ENCODE measurements around the gene MAP4K4.

The MAP4K4 gene

DNA sequence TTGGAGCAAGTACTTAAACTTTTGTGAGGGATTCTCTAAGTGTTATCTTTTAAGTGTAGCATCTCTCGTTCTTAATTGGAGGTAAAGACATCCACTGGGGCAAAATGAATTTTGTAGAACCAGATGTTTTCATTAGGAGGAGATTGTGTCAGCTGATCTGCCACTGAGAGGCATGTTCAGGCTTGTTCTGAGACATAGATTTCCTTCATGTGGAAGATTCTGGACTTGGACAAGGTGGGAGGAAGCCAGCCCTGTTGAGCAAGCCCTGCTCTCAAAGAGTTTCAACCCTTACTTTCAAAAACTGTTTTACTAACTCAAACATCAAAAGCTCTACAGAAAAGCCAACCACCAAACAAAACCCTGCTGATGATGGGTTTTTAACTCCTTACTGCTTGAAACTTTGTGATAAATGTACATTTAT is 6.5 kb downstream of the MAP4K4 start:
- H3K9ac ChIP-seq (ENCODE audit: insufficient read length, low read depth), result no peak overlapping the region
- peaks cover 8% of the 10 kb centered on the region for H3K4me1 ChIP-seq (ENCODE audit: insufficient read depth, insufficient read length)
- H3K4me3 ChIP-seq (ENCODE audit: insufficient read length, low read depth), result no peak overlapping the region
- H3K27me3 ChIP-seq (ENCODE audit: insufficient read depth, insufficient read length), result no peaks in the 10 kb centered on the region
- no peaks in the 10 kb centered on the region for H3K9me3 ChIP-seq (ENCODE audit: insufficient read depth, low read length)
- peaks cover 70% of the 10 kb centered on the region for H3K36me3 ChIP-seq (ENCODE audit: insufficient read depth, insufficient read length, low read length)
- no peak for DNase-seq (ENCODE audit: low read depth, low spot score)
- TF ChIP-seq ZNF274 (IDR thresholded peaks at IDR 0.05; ENCODE audit: low read depth, low read length), result no peak
- no peak for TF ChIP-seq YY1 (IDR thresholded peaks at IDR 0.05; ENCODE audit: insufficient read depth, insufficient read length)
- TF ChIP-seq SUZ12 (IDR thresholded peaks at IDR 0.05; ENCODE audit: extremely low read depth, insufficient read depth, insufficient read length), result no peak

- Histone ChIP-seq H3K9me3 (ENCODE audit: insufficient read depth, low read length) (no peaks in the 10 kb centered on the region), H3K27me3 (ENCODE audit: insufficient read depth, insufficient read length) (no peaks in the 10 kb centered on the region), H3K4me1 (ENCODE audit: insufficient read depth, insufficient read length) (peaks cover 8% of the 10 kb centered on the region), H3K4me3 (ENCODE audit: insufficient read length, low read depth) (no peak overlapping the region), H3K9ac (ENCODE audit: insufficient read length, low read depth) (no peak overlapping the region), H3K36me3 (ENCODE audit: insufficient read depth, insufficient read length, low read length) (peaks cover 63% of the 10 kb centered on the region)
- TF ChIP-seq SUZ12 (IDR thresholded peaks at IDR 0.05; ENCODE audit: extremely low read depth, insufficient read depth, insufficient read length) (no peak), ZNF274 (IDR thresholded peaks at IDR 0.05; ENCODE audit: low read depth, low read length) (no peak), YY1 (IDR thresholded peaks at IDR 0.05; ENCODE audit: insufficient read depth, insufficient read length) (no peak)
- DNase-seq (ENCODE audit: low read depth, low spot score), result no peak
These were observed 7.5 kb downstream of the MAP4K4 start for GRCh38 chr2:101704816-101705578.

DNA sequence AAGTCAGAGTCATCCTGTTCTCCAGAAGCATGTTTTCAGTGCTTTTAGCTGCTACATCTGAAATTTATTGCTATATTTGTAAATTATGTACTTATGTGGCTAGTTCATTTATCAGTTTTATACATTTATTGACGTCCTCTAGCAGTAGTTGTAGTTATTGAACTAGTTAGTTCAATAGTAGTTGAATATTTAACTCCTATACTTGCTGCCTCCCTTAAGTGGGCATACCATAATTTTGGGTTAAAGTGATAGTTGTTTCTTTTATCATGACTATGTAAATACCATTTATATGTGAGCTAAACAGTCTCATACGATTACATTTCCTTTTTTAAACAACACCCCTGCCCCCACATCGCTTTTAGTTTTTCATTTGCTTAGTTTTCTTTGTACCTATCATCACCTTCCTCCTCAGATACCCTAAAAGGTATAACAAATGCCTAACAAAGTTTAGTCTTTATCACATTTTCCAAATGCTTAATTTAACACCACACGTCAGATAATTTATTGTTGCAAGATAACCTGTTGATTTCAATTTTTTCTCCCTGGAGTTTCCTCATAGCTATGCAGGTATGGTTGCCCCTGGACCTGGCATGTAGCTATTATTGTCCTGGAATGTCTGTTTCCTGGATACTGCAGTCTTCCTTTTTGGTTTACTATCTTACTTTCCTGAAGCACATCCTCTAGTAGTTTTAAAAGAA is 8.8 kb downstream of the MAP4K4 start:
- peaks cover 57% of the 10 kb centered on the region for H3K36me3 ChIP-seq (ENCODE audit: insufficient read depth, insufficient read length, low read length)
- no peak overlapping the region for H3K9ac ChIP-seq (ENCODE audit: insufficient read length, low read depth)
- H3K9me3 ChIP-seq (ENCODE audit: insufficient read depth, low read length), result no peaks in the 10 kb centered on the region
- TF ChIP-seq ZNF274 (IDR thresholded peaks at IDR 0.05; ENCODE audit: low read depth, low read length), result no peak
- H3K4me3 ChIP-seq (ENCODE audit: insufficient read length, low read depth), result no peak overlapping the region
- peaks cover 8% of the 10 kb centered on the region for H3K4me1 ChIP-seq (ENCODE audit: insufficient read depth, insufficient read length)
- no peak for DNase-seq (ENCODE audit: low read depth, low spot score)
- no peaks in the 10 kb centered on the region for H3K27me3 ChIP-seq (ENCODE audit: insufficient read depth, insufficient read length)

DNA sequence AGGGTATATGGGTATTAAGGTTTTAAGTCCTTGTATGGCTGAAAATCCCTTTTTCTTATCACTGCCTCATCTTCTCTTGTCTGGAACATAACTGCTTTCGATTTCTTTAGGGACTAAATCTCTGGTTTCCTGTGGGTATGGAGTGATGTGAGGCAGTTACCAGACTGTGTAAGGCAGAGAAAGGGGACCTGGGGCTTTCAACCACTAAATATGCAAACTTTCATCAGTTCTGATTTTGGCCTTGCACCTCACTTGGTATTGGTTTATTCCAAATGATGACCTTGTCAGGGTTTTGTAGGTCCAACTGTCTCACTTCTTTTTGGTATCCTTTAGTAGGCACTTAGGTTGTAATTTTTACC is 9.3 kb downstream of the MAP4K4 start:
- TF ChIP-seq SUZ12 (IDR thresholded peaks at IDR 0.05; ENCODE audit: extremely low read depth, insufficient read depth, insufficient read length), result no peak
- no peak for TF ChIP-seq YY1 (IDR thresholded peaks at IDR 0.05; ENCODE audit: insufficient read depth, insufficient read length)
- TF ChIP-seq ZNF274 (IDR thresholded peaks at IDR 0.05; ENCODE audit: low read depth, low read length), result no peak
- no peak overlapping the region for H3K4me3 ChIP-seq (ENCODE audit: insufficient read length, low read depth)
- H3K4me1 ChIP-seq (ENCODE audit: insufficient read depth, insufficient read length), result peaks cover 8% of the 10 kb centered on the region
- DNase-seq (ENCODE audit: low read depth, low spot score), result no peak
- H3K36me3 ChIP-seq (ENCODE audit: insufficient read depth, insufficient read length, low read length), result peaks cover 54% of the 10 kb centered on the region
- H3K9me3 ChIP-seq (ENCODE audit: insufficient read depth, low read length), result no peaks in the 10 kb centered on the region
- H3K9ac ChIP-seq (ENCODE audit: insufficient read length, low read depth), result no peak overlapping the region
- no peaks in the 10 kb centered on the region for H3K27me3 ChIP-seq (ENCODE audit: insufficient read depth, insufficient read length)

DNA sequence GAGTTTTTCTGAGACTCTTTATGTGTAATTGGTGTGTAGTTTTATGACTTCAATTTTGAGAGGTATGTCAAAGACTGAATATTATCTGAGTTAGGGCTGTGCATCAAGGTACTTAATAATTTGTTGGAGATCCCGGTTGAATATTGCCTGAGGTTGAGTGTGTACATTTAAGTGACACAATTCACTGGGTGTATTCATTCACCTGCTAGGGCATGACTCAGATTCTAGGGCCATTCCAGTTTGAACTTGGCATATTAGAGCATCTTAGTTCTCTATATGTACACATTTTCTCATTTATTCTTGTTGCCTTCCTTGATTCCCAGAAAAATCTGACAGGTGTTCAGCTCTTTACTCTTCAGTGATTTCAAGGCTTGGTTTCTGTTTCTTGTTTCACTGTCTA is 12.5 kb downstream of the MAP4K4 start:
- TF ChIP-seq YY1 (IDR thresholded peaks at IDR 0.05; ENCODE audit: insufficient read depth, insufficient read length) (no peak), SUZ12 (IDR thresholded peaks at IDR 0.05; ENCODE audit: extremely low read depth, insufficient read depth, insufficient read length) (no peak), ZNF274 (IDR thresholded peaks at IDR 0.05; ENCODE audit: low read depth, low read length) (no peak)
- Histone ChIP-seq H3K9ac (ENCODE audit: insufficient read length, low read depth) (no peak overlapping the region), H3K36me3 (ENCODE audit: insufficient read depth, insufficient read length, low read length) (peaks cover 34% of the 10 kb centered on the region), H3K27me3 (ENCODE audit: insufficient read depth, insufficient read length) (no peaks in the 10 kb centered on the region), H3K4me1 (ENCODE audit: insufficient read depth, insufficient read length) (peaks cover 3% of the 10 kb centered on the region), H3K9me3 (ENCODE audit: insufficient read depth, low read length) (no peaks in the 10 kb centered on the region), H3K4me3 (ENCODE audit: insufficient read length, low read depth) (no peak overlapping the region)
- DNase-seq (ENCODE audit: low read depth, low spot score), result no peak

DNA sequence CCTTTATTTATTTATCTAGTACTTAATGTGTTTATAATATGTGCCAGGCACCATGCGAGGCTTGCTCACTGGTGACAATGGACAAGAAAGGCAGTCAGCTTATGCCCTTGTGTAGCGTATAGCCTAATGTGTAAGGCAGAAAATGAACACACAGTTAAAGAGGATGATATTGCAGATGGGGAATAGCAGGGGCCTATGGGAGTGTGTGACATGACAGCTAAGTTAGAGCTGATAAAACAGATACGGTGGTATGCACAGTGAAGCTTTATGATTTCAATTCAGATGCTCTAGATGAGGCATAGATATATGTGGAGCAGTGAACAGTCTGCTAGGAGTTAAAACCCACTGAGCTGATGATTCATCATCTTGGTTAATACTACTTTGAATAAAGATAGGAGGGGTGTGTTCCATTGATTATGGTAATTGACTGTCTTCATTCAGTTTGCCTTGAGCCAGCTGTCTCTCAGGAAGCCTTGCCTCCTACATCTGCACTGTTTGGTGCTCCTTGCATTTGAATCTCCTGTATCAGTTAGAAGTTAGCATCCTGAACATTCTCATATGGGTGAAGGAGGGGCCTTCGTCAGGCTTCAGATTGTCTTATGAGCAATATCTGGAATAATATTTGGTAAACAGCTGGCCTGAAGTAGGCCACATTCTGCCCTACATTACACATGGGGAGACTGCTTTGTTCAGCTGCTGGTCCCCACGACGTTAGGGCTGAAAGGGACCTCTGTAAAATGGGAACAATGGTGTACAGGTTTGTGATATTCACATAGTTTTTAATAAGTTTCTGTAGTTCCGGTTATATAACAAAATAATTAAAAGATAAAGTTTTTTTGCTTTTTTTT is 13.2 kb downstream of the MAP4K4 start:
- Histone ChIP-seq H3K9me3 (ENCODE audit: insufficient read depth, low read length) (no peaks in the 10 kb centered on the region), H3K9ac (ENCODE audit: insufficient read length, low read depth) (no peak overlapping the region), H3K4me3 (ENCODE audit: insufficient read length, low read depth) (no peak overlapping the region), H3K36me3 (ENCODE audit: insufficient read depth, insufficient read length, low read length) (peaks cover 34% of the 10 kb centered on the region), H3K4me1 (ENCODE audit: insufficient read depth, insufficient read length) (peaks cover 2% of the 10 kb centered on the region), H3K27me3 (ENCODE audit: insufficient read depth, insufficient read length) (no peaks in the 10 kb centered on the region)
- TF ChIP-seq YY1 (IDR thresholded peaks at IDR 0.05; ENCODE audit: insufficient read depth, insufficient read length), result no peak
- no peak for TF ChIP-seq SUZ12 (IDR thresholded peaks at IDR 0.05; ENCODE audit: extremely low read depth, insufficient read depth, insufficient read length)
- no peak for TF ChIP-seq ZNF274 (IDR thresholded peaks at IDR 0.05; ENCODE audit: low read depth, low read length)
- DNase-seq (ENCODE audit: low read depth, low spot score), result no peak

DNA sequence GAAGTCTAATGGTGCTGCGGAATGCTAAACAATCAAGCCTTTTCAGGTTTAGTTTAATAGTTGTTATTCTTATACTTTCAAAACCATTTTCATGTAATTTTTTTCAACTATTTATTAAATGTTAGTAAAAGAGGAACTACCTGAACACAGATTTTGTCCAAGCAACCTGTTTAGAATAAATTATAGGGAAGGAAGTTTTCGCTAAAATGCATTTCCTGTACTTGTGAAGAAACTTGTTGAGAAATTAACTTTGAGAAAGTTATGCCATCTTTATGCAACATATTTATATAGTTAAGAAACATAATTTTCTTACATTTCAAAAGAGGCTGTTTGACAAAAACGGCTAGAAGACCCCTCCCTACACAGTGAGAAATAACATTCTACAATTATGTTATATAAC is 16.6 kb downstream of the MAP4K4 start:
- H3K27me3 ChIP-seq (ENCODE audit: insufficient read depth, insufficient read length), result no peaks in the 10 kb centered on the region
- peaks cover 33% of the 10 kb centered on the region for H3K36me3 ChIP-seq (ENCODE audit: insufficient read depth, insufficient read length, low read length)
- H3K4me3 ChIP-seq (ENCODE audit: insufficient read length, low read depth), result no peak overlapping the region
- no peak for DNase-seq (ENCODE audit: low read depth, low spot score)
- H3K9ac ChIP-seq (ENCODE audit: insufficient read length, low read depth), result no peak overlapping the region
- no peaks in the 10 kb centered on the region for H3K4me1 ChIP-seq (ENCODE audit: insufficient read depth, insufficient read length)
- TF ChIP-seq ZNF274 (IDR thresholded peaks at IDR 0.05; ENCODE audit: low read depth, low read length), result no peak
- no peak for TF ChIP-seq YY1 (IDR thresholded peaks at IDR 0.05; ENCODE audit: insufficient read depth, insufficient read length)
- TF ChIP-seq SUZ12 (IDR thresholded peaks at IDR 0.05; ENCODE audit: extremely low read depth, insufficient read depth, insufficient read length), result no peak
- no peaks in the 10 kb centered on the region for H3K9me3 ChIP-seq (ENCODE audit: insufficient read depth, low read length)
